Stimulated activated CD4-positive, alpha-beta T cell treated with anti-CD3 and anti-CD28 coated beads, TNF-alpha, amount 100 ng/mL, for 1 hour (primary cell): ENCODE data around the gene STAG1.
"Not testable (repeated sequence)": the region's sequence is repeated elsewhere in the genome, so short reads cannot be mapped to it uniquely, and the experiment has no call there.

ENCODE experiments used
- DNase-seq, 3 donors: peaks; one replicate each; pipeline ENCODE4 v3.0.0-alpha.2; 2020; ENCODE audit warnings: low read depth in 3 of 3, low spot score in 1 of 3

The STAG1 gene

GRCh38 chr3:136336329-136337100 lies 415.7 kb downstream of the STAG1 start:
- no peak for DNase-seq

- not testable (repeated sequence) for DNase-seq
These were observed 417.5 kb downstream of the STAG1 start for GRCh38 chr3:136334726-136335125.

- no peak for DNase-seq
These were observed 418.0 kb downstream of the STAG1 start for GRCh38 chr3:136334209-136334608.

- no peak for DNase-seq
These were observed 419.4 kb downstream of the STAG1 start for GRCh38 chr3:136332776-136333175.

GRCh38 chr3:136332302-136332701 lies 419.9 kb downstream of the STAG1 start:
- no peak for DNase-seq

- no peak for DNase-seq
These were observed 421.3 kb downstream of the STAG1 start for GRCh38 chr3:136330900-136331299.

GRCh38 chr3:136329593-136329992 lies 422.6 kb downstream of the STAG1 start:
- DNase-seq: no peak

GRCh38 chr3:136327671-136328070 lies 424.5 kb downstream of the STAG1 start:
- DNase-seq: no peak

GRCh38 chr3:136326316-136326715 lies 425.9 kb downstream of the STAG1 start:
- no peak for DNase-seq

- no peak for DNase-seq
These were observed 440.2 kb downstream of the STAG1 start for GRCh38 chr3:136311968-136312367.

- no peak for DNase-seq
These were observed 440.9 kb downstream of the STAG1 start for GRCh38 chr3:136311261-136311660.

- no peak for DNase-seq
These were observed 446.3 kb downstream of the STAG1 start for GRCh38 chr3:136305879-136306278.

- no peak for DNase-seq
These were observed 451.7 kb downstream of the STAG1 start for GRCh38 chr3:136300444-136300843.

- DNase-seq: no peak
These were observed 454.4 kb downstream of the STAG1 start for GRCh38 chr3:136297826-136298225.

GRCh38 chr3:136296960-136297359 lies 455.2 kb downstream of the STAG1 start:
- DNase-seq: no peak

GRCh38 chr3:136294176-136294575 lies 458.0 kb downstream of the STAG1 start:
- DNase-seq: no peak

- no peak for DNase-seq
These were observed 458.9 kb downstream of the STAG1 start for GRCh38 chr3:136293279-136293678.

GRCh38 chr3:136292500-136292899 lies 459.7 kb downstream of the STAG1 start:
- no peak for DNase-seq

- no peak for DNase-seq
These were observed 460.9 kb downstream of the STAG1 start for GRCh38 chr3:136291302-136291701.
